GM12801 (cell line): ENCODE data around the gene KDM1A.

Experiments used
- CTCF ChIP-seq: IDR thresholded peaks from one replicate; pipeline ENCODE4 v1.5.1; 2011; ENCODE audit warnings: control low read depth; ENCODE audit not compliant: insufficient read length; ENCODE audit errors: extremely low read depth

KDM1A gene

GRCh38 chr1:23126801-23127200 lies 107.5 kb downstream of the KDM1A start:
- no peak for TF ChIP-seq CTCF

- no peak for TF ChIP-seq CTCF
Observed at GRCh38 chr1:23129846-23130245, 110.6 kb downstream of the KDM1A start.

GRCh38 chr1:23132033-23132432 lies 112.8 kb downstream of the KDM1A start:
- no peak for TF ChIP-seq CTCF
